HG03103 (cell line): ENCODE results near the gene SDC1.
"Not testable (repeated sequence)": the region's sequence is repeated elsewhere in the genome, so short reads cannot be mapped to it uniquely, and the experiment has no call there.

ENCODE experiments used
- ATAC-seq: cut with Tn5 transposase; IDR thresholded peaks from one replicate; pipeline ENCODE4 v1.9.1; 2021; ENCODE audit warnings: low read depth; ENCODE audit not compliant: unreplicated experiment

The SDC1 gene

DNA sequence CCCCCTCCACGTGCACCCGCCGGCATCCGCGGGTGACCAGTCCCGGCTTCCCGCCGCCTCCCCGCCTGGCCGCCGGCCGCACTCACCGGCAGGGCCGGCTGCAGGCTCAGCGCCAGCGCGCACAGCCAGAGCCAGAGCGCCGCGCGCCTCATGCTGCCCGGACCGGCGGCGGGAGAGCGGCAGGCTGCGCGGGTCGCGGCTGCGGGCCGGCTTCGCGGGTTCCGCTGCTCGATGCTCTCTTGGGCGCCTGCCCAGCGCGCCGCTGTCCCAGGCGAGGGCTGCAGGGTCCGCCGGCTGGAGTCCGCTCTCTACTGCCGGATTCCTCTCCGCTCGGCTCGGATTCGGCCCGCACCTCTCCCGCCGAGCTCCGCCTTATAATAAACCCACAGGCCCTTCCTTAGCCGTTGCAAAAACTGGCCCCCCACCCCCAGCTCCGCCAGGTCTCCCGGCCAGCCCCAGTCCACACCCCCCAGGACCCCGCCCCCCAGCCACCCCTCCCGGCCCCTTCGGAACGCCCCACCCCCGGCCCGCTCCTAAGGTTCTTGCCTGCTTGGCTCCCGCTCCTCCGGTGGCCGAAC lies at the start of gene SDC1:
TSS of gene SDC1 (minus strand) at position 415 of the 578 bp plus-strand sequence. CDS start at position 152, 263 bp downstream.
- ATAC-seq: peak; percentile 10

DNA sequence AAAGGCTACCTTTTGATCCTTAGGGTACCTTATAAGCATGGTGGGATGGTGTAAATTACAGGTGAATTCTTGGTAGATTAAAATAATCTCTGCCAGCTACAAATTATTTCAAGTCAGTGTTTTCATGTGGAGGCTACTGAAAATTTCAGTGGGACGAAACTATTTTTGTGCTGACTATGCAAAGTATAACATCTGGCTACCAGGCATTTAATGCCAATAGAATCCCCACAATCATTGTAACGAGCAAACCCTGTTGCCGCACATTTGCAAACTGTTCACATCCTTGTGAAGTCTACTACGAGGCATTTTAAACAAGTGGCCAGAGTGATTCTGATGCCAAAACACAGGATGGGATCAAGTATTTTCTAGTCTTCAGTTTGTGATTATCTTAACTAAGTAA lies 48.1 kb upstream of the SDC1 start:
- ATAC-seq: no peak

DNA sequence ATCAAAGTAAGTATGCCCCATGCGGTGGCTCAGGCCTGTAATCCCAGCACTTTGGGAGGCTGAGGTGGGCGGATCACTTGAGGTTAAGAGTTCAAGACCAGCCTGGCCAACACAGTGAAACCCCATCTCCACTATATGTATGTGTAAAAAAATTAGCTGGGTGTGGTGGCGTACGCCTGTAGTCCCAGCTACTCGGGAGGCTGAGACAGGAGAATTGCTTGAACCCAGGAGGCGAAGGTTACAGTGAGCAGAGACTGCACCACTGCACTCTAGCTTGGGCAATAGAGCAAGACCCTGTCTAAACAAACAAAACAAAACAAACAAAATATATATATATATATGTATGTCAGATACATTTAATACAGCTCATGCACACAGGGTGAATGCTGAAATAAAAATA lies 43.4 kb upstream of the SDC1 start:
- not testable (repeated sequence) for ATAC-seq

DNA sequence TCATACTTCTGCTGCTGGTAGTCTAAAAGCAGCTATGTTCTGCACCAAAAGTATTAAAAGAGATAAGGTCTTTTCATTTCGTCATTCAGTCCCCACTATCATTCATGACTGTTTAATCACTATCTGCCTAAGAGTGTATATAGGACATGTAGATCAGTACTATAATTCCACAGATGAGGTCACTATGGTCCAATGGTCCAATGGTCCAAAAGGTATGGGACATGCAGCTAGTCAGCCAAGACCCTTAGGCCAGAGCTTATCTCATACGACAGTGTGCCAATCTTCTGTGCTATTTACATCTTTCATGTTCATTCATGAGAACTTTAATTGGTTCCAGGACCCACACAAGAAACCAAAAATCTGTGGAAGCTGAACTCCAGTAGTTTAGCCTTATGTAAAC lies 42.6 kb upstream of the SDC1 start:
- no peak for ATAC-seq

DNA sequence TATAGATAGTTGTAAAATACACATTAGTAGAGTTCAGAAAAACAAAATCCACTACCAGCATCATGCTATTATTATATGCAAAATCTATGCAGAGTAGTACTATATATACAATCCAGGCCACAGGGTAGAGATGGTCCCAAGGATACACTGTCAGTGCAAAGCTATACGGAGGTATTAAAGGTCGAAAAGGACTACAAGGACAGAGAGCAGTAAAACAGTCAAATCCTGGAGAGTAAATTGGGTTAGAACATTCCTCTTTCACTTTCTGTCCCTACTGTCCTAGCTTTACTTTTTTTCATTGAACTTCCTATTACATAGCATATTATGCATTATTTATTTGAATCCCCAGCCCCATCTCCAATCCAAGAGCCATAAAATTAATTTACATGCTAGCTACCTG lies 39.7 kb upstream of the SDC1 start:
- ATAC-seq: no peak

GRCh38 chr2:20257411-20257810 lies 32.5 kb upstream of the SDC1 start:
- no peak for ATAC-seq

GRCh38 chr2:20254731-20255130 lies 29.8 kb upstream of the SDC1 start:
- ATAC-seq: no peak

DNA sequence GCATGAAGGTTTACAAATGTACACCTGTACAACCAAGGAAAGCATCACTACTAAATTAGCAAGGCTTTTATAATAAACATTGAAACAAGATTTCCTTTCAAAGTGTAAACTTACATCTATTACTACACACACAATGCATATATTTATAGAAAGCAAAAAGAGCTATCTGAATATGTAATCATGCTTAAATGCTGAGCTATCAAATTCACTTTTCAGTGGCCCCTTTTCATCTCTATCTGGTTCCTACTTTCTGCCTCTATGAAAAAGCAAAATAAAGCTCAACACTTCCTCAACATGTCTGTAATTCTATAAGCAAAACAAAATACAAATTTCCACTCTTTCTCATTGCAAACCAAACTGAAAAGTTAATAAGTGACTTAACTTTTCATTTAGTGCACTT lies 25.5 kb upstream of the SDC1 start:
- ATAC-seq: no peak

GRCh38 chr2:20249170-20249569 lies 24.2 kb upstream of the SDC1 start:
- no peak for ATAC-seq

- ATAC-seq: no peak
Observed at GRCh38 chr2:20247084-20247483, 22.2 kb upstream of the SDC1 start.

DNA sequence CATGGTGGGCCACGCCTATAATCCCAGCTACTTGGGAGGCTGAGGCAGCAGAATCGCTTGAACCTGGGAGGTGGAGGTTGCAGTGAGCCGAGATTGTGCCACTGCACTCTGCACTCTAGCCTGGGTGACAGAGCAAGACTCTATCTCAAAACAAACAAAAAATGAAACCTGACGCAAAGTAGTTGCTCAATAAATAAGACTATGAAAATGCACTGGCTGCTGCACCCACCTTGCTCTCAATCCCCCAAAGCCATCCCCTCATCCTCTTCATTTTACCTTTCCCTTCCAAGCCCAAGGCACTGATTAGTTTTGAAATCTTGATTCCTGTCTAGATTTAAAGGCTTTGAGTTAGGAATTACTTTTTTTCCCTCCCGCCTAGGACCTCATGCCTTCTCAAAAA lies 18.7 kb upstream of the SDC1 start:
- ATAC-seq: not testable (repeated sequence)

DNA sequence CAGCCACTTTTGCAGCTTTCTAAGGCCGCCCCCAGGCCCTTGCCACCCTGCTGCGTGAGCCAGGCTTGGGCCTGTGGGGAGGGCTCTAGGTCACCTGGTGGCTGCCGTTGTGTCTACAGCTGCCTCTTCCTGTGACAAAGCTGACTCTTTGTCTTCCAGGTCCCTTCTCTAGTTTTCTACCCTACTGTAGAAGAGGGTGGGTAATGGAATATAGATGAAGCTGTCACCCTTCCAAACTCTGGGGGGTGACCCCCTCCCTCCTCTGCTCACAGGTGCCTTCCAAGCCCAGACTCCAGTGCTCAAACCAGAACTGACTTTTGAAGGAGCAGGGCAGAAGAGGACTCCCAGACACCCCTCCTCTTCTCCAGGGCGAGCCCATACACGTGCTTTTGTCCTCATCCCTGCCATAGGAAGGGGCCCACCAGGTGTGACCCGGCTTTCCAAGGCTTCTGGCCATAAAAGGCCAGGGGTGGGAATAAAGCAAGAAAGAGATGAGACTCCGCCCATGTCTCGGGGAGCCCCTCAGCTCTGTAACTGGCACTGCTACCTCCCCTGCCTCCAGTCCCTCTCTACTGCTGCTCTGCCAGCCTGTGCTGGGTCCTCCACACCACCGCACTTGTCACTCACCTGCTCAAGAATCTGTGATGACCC lies 17.9 kb upstream of the SDC1 start:
- no peak for ATAC-seq

- no peak for ATAC-seq
Observed at GRCh38 chr2:20241973-20242726, 17.2 kb upstream of the SDC1 start.

- ATAC-seq: not testable (repeated sequence)
Observed at GRCh38 chr2:20240291-20240690, 15.4 kb upstream of the SDC1 start.

DNA sequence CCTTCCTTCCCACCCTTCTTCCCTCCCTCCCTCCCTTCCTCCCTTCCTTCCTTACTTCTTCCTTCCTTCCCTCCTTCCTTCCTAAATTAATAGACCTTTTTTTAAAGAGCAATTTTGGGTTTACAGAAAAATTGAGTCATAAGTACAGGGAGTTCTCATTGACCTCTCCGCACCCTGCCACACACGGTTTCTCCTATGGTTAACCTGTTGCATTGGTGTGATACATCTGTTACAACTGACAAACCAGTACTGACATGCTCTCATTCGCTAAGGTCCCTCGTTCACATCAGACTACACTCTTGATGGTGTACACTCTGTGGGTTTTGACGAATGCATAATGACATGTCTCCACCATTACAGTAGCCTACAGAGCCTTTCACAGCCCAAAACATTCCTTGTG lies 11.6 kb upstream of the SDC1 start:
- no peak for ATAC-seq

DNA sequence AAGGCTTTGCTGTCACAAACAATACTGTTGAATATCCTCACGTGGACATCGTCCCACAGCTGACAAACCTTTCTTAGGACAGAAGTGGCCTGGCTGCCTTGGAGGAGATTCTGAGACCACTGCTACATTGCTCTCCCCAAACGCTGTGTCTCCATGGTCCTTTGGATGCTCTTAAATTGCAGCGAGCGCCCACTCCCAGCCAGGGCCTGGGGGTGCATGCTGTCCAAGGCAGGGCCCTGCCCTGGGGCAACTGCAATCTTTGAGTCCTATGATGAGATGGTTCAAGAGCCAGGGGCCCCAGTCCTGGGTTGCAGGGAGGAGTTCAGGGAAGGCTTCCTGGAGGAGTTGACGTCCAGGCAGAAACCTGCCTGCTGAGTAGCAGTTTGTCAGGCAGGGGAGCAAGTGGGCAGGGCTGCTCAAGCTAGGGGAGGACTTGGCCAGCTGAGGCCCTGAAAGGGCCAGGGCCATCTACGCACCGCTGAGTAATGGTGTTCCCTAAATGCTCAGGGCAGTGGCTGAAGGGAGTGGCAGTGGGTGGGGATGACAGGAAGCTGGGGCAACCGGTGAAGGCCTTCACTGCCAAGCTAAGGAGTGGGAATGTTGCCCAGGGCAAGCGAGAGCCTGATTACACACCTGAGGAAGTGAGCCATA lies 10.8 kb upstream of the SDC1 start:
- ATAC-seq: no peak

DNA sequence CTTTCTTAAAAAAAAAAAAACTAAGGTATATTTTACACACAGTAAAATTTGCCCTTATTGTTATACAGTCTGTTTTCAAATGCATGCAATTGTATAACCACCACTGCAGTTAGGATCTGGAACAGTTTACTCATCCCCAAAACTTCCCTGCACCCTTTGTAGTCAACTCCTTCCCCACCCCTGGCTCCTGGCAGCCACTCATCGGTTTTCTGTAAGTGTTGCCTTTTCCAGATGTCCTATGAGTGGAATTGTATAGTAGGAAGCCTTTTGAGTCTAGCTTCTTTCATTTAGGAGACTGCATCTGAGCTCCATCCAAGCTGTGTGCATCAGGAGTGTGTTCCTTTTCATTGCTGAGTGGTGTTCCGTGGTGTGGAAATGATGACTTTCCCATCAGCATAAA lies 9.7 kb upstream of the SDC1 start:
- not testable (repeated sequence) for ATAC-seq

DNA sequence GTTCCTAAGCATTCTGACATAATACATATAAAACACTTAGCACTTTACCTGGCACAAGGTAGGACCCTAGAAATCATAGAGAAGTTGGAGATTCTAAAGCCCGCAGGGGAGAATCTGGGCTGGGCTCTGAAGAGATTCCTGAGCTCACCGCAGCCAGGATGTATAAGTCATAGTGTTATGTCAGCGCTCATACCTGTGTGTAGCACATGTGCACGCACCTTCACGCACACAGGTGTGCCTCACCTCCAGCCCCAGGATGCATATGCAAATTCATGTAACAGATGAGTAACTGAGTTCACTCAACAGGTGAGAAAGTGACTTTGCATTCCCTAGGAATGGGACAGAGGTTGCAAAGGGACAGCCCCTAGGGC lies 7.9 kb upstream of the SDC1 start:
- no peak for ATAC-seq

DNA sequence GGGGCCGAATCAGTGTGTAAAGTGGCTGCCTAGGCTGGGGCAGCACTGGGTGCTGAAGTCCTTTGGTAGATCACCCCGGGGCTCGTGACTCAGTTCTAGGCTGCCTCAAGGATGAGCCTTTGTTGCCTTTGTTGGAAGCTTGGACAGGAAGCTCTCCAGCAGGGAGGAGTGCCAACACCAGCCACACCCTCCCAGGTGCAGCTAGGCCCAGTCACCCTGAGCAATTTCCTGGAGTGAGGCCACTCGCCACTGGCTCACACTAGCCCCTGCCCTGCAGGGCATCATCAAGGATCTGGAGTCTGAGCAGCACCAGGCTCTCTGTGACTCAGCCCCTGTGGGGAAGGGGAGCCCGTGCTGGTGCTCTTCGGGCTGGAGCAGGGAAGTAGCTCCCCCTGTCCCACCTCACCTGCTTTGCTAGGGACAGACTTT lies 6.7 kb upstream of the SDC1 start:
- ATAC-seq: no peak

GRCh38 chr2:20231159-20231558 lies 6.2 kb upstream of the SDC1 start:
- ATAC-seq: no peak

DNA sequence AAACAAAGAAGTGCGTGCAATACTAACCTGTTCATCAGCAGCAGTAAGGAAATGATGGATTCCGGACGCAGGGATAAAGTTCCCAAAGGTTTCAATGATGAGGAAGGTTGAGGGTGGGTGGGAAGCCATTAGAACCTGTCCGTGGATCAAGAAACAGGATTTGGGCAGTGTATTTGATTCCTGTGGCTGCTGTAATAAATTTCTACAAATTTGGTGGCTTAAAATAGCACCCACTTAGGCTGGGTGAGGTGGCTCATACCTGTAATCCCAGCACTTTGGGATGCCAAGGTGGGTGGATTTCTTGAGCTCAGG lies 5.1 kb upstream of the SDC1 start:
- ATAC-seq: no peak
